ENCODE results near the gene SMARCC2. TPM values are rescaled to one million over a fixed set of nuclear protein-coding genes. Genes with fewer than 3 reads are reported as not detected.

Gene SMARCC2
- total and polyA plus RNA-seq, 9 of the 15 experiments (the other 6 are each of a cell fraction or from before 2014, with no cell fraction given), result 11.9 to 86.0 (median 36.6) TPM

- TF ChIP-seq SIN3B (IDR thresholded peaks at IDR 0.05; ENCODE audit: low read depth), result peak; percentile 60; the same call in 1 of the 2 replicates
- no peak; the same call in 1 of the 2 replicates for TF ChIP-seq PHB (CRISPR knock-in tag; IDR thresholded peaks at IDR 0.05)
- no peak for TF ChIP-seq SRSF1 (IDR thresholded peaks at IDR 0.05; ENCODE audit: low read depth, low read length)
- TF ChIP-seq ZNF586 (CRISPR knock-in tag; conservative IDR thresholded peaks at IDR 0.05), result 0 out of 2 replicates have a peak, but pooled peaks have one; percentile 13
- peak; percentile 87 for TF ChIP-seq NBN (IDR thresholded peaks at IDR 0.05; ENCODE audit: low read depth)
- no peak for TF ChIP-seq ZNF507 (tag; conservative IDR thresholded peaks at IDR 0.05)
- TF ChIP-seq SETDB1 (IDR thresholded peaks at IDR 0.05; ENCODE audit: low read length), result peak; percentile 45
- TF ChIP-seq ATF7 (IDR thresholded peaks at IDR 0.05), result peak; percentile 96
- TF ChIP-seq ASH1L (IDR thresholded peaks at IDR 0.05; ENCODE audit: borderline replicate concordance, low read depth, partially characterized antibody), result peak; percentile 41
- no peak for TF ChIP-seq ZNF239 (CRISPR knock-in tag; IDR thresholded peaks at IDR 0.05)
- TF ChIP-seq HDAC6 (IDR thresholded peaks at IDR 0.05; ENCODE audit: low read depth, low read length), result 0 out of 2 replicates have a peak, but pooled peaks have one; percentile 84
- TF ChIP-seq FOS (IDR thresholded peaks at IDR 0.05; ENCODE audit: extremely low read depth, insufficient read length), result no peak
- TF ChIP-seq BRD4 (IDR thresholded peaks at IDR 0.05), result no peak
- TF ChIP-seq CAMTA2 (CRISPR knock-in tag; conservative IDR thresholded peaks at IDR 0.05), result peak; percentile 93; the same call in 1 of the 2 replicates
- no peak for TF ChIP-seq ZNF449 (CRISPR knock-in tag; IDR thresholded peaks at IDR 0.05)
- no peak for TF ChIP-seq ZNF280B (CRISPR knock-in tag; IDR thresholded peaks at IDR 0.05)
- TF ChIP-seq ZNF212 (CRISPR knock-in tag; IDR thresholded peaks at IDR 0.05), result no peak
- peak; percentile 81 for TF ChIP-seq L3MBTL2 (IDR thresholded peaks at IDR 0.05)
- 0 out of 2 replicates have a peak, but pooled peaks have one; percentile 58 for TF ChIP-seq ZNF165 (CRISPR knock-in tag; IDR thresholded peaks at IDR 0.05; ENCODE audit: borderline replicate concordance)
- TF ChIP-seq ZNF184 (CRISPR knock-in tag; IDR thresholded peaks at IDR 0.05), result no peak
- peak; percentile 86; the same call in 1 of the 2 replicates for TF ChIP-seq MBD2 (IDR thresholded peaks at IDR 0.05; ENCODE audit: borderline replicate concordance, low read depth)
- TF ChIP-seq USF1 (CRISPR knock-in tag; IDR thresholded peaks at IDR 0.05), result peak; percentile 39; the same call in 1 of the 2 replicates
- TF ChIP-seq CGGBP1 (CRISPR knock-in tag; IDR thresholded peaks at IDR 0.05), result peak; percentile 63; the same call in 1 of the 2 replicates
- peak; percentile 93 for TF ChIP-seq EP400 (IDR thresholded peaks at IDR 0.05)
- TF ChIP-seq TRIM24 (IDR thresholded peaks at IDR 0.05), result peak; percentile 9 to 42; a peak in 2 of 4 replicates
- TF ChIP-seq ZNF140 (CRISPR knock-in tag; IDR thresholded peaks at IDR 0.05), result no peak
- TF ChIP-seq ELF2 (CRISPR knock-in tag; IDR thresholded peaks at IDR 0.05), result peak; percentile 97
- TF ChIP-seq NFIC (IDR thresholded peaks at IDR 0.05), result peak; percentile 43; the same call in 1 of the 2 replicates
These were observed 71.2 kb downstream of the SMARCC2 start, which contains the start of gene ZC3H10 (continued) for GRCh38 chr12:56117778-56118687.

Measured in K562 (cell line).